HG03439 (cell line): Measurements from ENCODE around the gene WNT3.

Experiments used
- ATAC-seq: cut with Tn5 transposase; IDR thresholded peaks from one replicate; pipeline ENCODE4 v1.9.1; 2021; ENCODE audit warnings: mild to moderate bottlenecking, moderate library complexity; ENCODE audit not compliant: unreplicated experiment

The WNT3 gene

GRCh38 chr17:46837521-46837920 lies 19.0 kb upstream of the WNT3 start:
- no peak for ATAC-seq

GRCh38 chr17:46836500-46836899 lies 18.0 kb upstream of the WNT3 start:
- ATAC-seq = no peak

- no peak for ATAC-seq
Measured at GRCh38 chr17:46834846-46835245, 16.4 kb upstream of the WNT3 start.

GRCh38 chr17:46833840-46834208 lies 15.3 kb upstream of the WNT3 start:
- no peak for ATAC-seq

GRCh38 chr17:46832945-46833839 lies 14.7 kb upstream of the WNT3 start:
- no peak for ATAC-seq

GRCh38 chr17:46832331-46832821 lies 13.9 kb upstream of the WNT3 start:
- no peak for ATAC-seq

- no peak for ATAC-seq
Measured at GRCh38 chr17:46831573-46832330, 13.3 kb upstream of the WNT3 start.

GRCh38 chr17:46827274-46827673 lies 8.8 kb upstream of the WNT3 start:
- ATAC-seq = no peak

- ATAC-seq = no peak
Measured at GRCh38 chr17:46826116-46826515, 7.6 kb upstream of the WNT3 start.

- no peak for ATAC-seq
Measured at GRCh38 chr17:46823657-46824056, 5.2 kb upstream of the WNT3 start.

- no peak for ATAC-seq
Measured at GRCh38 chr17:46822388-46822921, 4.0 kb upstream of the WNT3 start.

- no peak for ATAC-seq
Measured at GRCh38 chr17:46821482-46822387, 3.2 kb upstream of the WNT3 start.

- no peak for ATAC-seq
Measured at GRCh38 chr17:46820592-46821450, 2.3 kb upstream of the WNT3 start.

GRCh38 chr17:46819906-46820351 lies 1.4 kb upstream of the WNT3 start:
- no peak for ATAC-seq

GRCh38 chr17:46818929-46819859 lies 702 bp upstream of the WNT3 start:
- no peak for ATAC-seq

- no peak for ATAC-seq
Measured at GRCh38 chr17:46817901-46818209, 637 bp downstream of the WNT3 start.

- ATAC-seq = no peak
Measured at GRCh38 chr17:46817151-46817900, 1.2 kb downstream of the WNT3 start.
